GM12878 (cell line): ENCODE data around the gene FHL1. TPM values are rescaled to one million over a fixed set of nuclear protein-coding genes. Genes with fewer than 3 reads are reported as not detected.

Source experiments
- NFXL1 ChIP-seq: fragments of 450-650 bp; IDR thresholded peaks from 2 replicates; pipeline ENCODE4 v1.6.1; 2017; ENCODE audit warnings: antibody characterized with exemption, mild to moderate bottlenecking, borderline replicate concordance
- RAD51 ChIP-seq: fragments of 450-650 bp; IDR thresholded peaks from 2 replicates; pipeline ENCODE4 v1.6.1; 2016; ENCODE audit warnings: moderate library complexity, mild to moderate bottlenecking, inconsistent platforms
- SMAD1 ChIP-seq: fragments of 450-650 bp; IDR thresholded peaks from 2 replicates; pipeline ENCODE4 v1.6.1; 2018; ENCODE audit warnings: mild to moderate bottlenecking, low read depth; ENCODE audit not compliant: partially characterized antibody
- polyA plus RNA-seq, 11 experiments: library from polyadenylated mRNA; depleted of rRNA in 4 of 11; unstranded in 6 of 11; stranded (reverse) in 5 of 11; fragments of >200 nt; fragmentation: Nextera tagmentation in 4 of 11; fragmentation: Illumina TruSeq in 1 of 11; extraction: Ambion mirVana in 4 of 11; extraction: Trizol in 1 of 11; gene quantifications; 1 replicate in 1 of 11; 2 replicates in 10 of 11; pipeline versions ENCODE4 v1.2.1 to v1.2.3, GENCODE V29; 2011 to 2016; ENCODE audit warnings: inconsistent platforms in 2 of 11, missing spikeins in 2 of 11, low read depth in 1 of 11
- total RNA-seq, 4 experiments: library from RNA; depleted of rRNA in 3 of 4; stranded (reverse); fragments of >200 nt in 3 of 4; fragmentation: Illumina TruSeq in 1 of 4; extraction: Trizol in 1 of 4; gene quantifications; 2 replicates each; pipeline versions ENCODE4 v1.2.1 to v1.2.3, GENCODE V29; 2013 to 2021
- TF ChIP-seq, protein P1 (sequence below): fragments of 450-650 bp; conservative IDR thresholded peaks from 2 replicates; pipeline ENCODE4 v1.6.1; 2017; ENCODE audit warnings: mild to moderate bottlenecking, moderate library complexity
- TF ChIP-seq, protein P2 (sequence below): IDR thresholded peaks from 2 replicates; pipeline ENCODE4 v1.6.1; 2012; ENCODE audit warnings: improper control_type of control experiment, low read depth, low read length; ENCODE audit not compliant: insufficient replicate concordance

FHL1 gene
- total and polyA plus RNA-seq, 10 of the 15 experiments (the other 5 are each of a cell fraction or from before 2014, with no cell fraction given): 0.13 to 0.59 (median 0.34) TPM; not detected in 1

DNA sequence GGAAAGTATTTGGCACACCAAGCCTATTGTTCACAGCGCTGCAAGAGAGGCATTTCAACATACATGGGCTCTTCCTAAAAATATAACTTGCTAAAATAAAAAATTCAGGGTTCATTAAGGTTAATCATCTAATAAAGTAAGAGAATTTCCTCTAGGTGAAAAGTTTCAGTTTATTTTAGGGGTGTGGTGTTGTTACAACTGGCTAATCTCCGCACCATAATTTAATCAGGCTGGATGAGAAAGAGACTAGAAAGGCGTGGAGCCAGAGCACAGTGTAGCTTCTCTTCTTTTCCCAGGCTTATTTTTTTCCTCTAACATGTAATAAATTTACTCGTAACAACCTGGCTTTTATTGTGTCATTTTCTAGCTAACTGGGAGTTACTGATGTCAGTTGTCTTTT, 47.9 kb downstream of the FHL1 start (continued):
- TF ChIP-seq SMAD1 (no peak), NFXL1 (no peak), RAD51 (no peak)
- TF ChIP-seq, protein P1, sequence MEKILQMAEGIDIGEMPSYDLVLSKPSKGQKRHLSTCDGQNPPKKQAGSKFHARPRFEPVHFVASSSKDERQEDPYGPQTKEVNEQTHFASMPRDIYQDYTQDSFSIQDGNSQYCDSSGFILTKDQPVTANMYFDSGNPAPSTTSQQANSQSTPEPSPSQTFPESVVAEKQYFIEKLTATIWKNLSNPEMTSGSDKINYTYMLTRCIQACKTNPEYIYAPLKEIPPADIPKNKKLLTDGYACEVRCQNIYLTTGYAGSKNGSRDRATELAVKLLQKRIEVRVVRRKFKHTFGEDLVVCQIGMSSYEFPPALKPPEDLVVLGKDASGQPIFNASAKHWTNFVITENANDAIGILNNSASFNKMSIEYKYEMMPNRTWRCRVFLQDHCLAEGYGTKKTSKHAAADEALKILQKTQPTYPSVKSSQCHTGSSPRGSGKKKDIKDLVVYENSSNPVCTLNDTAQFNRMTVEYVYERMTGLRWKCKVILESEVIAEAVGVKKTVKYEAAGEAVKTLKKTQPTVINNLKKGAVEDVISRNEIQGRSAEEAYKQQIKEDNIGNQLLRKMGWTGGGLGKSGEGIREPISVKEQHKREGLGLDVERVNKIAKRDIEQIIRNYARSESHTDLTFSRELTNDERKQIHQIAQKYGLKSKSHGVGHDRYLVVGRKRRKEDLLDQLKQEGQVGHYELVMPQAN: no peak
- TF ChIP-seq, protein P2, sequence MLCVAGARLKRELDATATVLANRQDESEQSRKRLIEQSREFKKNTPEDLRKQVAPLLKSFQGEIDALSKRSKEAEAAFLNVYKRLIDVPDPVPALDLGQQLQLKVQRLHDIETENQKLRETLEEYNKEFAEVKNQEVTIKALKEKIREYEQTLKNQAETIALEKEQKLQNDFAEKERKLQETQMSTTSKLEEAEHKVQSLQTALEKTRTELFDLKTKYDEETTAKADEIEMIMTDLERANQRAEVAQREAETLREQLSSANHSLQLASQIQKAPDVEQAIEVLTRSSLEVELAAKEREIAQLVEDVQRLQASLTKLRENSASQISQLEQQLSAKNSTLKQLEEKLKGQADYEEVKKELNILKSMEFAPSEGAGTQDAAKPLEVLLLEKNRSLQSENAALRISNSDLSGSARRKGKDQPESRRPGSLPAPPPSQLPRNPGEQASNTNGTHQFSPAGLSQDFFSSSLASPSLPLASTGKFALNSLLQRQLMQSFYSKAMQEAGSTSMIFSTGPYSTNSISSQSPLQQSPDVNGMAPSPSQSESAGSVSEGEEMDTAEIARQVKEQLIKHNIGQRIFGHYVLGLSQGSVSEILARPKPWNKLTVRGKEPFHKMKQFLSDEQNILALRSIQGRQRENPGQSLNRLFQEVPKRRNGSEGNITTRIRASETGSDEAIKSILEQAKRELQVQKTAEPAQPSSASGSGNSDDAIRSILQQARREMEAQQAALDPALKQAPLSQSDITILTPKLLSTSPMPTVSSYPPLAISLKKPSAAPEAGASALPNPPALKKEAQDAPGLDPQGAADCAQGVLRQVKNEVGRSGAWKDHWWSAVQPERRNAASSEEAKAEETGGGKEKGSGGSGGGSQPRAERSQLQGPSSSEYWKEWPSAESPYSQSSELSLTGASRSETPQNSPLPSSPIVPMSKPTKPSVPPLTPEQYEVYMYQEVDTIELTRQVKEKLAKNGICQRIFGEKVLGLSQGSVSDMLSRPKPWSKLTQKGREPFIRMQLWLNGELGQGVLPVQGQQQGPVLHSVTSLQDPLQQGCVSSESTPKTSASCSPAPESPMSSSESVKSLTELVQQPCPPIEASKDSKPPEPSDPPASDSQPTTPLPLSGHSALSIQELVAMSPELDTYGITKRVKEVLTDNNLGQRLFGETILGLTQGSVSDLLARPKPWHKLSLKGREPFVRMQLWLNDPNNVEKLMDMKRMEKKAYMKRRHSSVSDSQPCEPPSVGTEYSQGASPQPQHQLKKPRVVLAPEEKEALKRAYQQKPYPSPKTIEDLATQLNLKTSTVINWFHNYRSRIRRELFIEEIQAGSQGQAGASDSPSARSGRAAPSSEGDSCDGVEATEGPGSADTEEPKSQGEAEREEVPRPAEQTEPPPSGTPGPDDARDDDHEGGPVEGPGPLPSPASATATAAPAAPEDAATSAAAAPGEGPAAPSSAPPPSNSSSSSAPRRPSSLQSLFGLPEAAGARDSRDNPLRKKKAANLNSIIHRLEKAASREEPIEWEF: no peak
